ENCODE results near the gene SVIL.
A peak's percentile ranks its signal among the peaks of the same experiment; 100 is the strongest.
"Not testable (repeated sequence)": the region's sequence is repeated elsewhere in the genome, so short reads cannot be mapped to it uniquely, and the experiment has no call there.

The SVIL gene

DNA sequence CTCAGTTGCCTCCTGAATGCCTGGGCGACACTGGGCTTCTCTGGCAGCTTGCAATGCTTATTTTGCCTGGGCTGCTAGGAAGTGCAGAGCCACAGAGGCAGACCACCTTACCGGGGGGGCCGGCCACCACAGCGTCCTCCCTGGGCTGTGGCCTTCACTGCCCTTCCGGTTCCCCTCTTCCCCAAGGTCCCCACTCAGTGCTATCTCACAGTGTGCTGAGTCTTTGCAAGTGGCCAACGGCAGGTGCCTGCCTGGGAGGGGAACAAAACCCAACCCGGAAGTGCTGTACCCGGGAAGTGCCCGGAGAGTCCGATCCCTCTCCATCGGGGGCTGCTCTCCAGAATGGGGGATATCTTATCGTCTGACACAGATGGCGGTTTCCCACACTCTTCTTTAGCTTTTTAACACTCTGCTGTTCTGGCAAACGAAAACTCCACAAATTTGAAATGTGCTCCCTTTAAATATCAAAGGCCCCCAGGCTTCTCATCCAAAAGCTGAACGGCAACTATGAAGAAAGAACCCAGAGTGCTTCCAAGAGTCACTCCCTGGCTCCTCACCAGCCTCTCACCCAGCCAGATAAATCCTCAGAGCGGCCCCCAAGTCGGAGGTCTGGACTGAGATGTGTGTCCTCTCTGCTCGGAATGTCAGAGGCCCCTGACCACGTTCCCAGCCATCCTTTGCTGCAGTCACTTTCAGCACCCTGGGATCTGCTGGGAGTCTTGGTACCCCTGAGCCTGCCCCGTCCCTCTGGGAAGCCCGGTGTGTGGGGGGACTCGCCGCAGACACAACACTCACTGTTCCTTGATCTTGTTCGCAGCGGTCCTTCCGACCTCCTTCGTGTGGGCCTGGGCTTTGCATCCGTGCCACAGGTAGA lies 165.1 kb downstream of the SVIL start:
- Histone ChIP-seq H3K4me2 (no peak overlapping the region), H3K79me2 (ENCODE audit: insufficient read depth, low read depth) (no peaks in the 10 kb centered on the region), H2AFZ (ENCODE audit: low read depth) (no peak overlapping the region), H3K36me3 (ENCODE audit: insufficient read depth) (no peaks in the 10 kb centered on the region), H3K9ac (no peak overlapping the region), H3K4me1 (ENCODE audit: low read depth, poor library complexity, severe bottlenecking) (no peaks in the 10 kb centered on the region), H3K4me3 (IDR thresholded peaks at IDR 0.05; ENCODE audit: insufficient read depth, low read depth, low read length) (no peak overlapping the region), H3K27ac (no peak overlapping the region), H4K20me1 (ENCODE audit: insufficient read depth) (no peaks in the 10 kb centered on the region), H3K27me3 (ENCODE audit: insufficient read depth, low read depth) (no peaks in the 10 kb centered on the region)
- TF ChIP-seq, protein P1, sequence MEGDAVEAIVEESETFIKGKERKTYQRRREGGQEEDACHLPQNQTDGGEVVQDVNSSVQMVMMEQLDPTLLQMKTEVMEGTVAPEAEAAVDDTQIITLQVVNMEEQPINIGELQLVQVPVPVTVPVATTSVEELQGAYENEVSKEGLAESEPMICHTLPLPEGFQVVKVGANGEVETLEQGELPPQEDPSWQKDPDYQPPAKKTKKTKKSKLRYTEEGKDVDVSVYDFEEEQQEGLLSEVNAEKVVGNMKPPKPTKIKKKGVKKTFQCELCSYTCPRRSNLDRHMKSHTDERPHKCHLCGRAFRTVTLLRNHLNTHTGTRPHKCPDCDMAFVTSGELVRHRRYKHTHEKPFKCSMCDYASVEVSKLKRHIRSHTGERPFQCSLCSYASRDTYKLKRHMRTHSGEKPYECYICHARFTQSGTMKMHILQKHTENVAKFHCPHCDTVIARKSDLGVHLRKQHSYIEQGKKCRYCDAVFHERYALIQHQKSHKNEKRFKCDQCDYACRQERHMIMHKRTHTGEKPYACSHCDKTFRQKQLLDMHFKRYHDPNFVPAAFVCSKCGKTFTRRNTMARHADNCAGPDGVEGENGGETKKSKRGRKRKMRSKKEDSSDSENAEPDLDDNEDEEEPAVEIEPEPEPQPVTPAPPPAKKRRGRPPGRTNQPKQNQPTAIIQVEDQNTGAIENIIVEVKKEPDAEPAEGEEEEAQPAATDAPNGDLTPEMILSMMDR (conservative IDR thresholded peaks at IDR 0.05; ENCODE audit: low read depth, low read length): no peak

DNA sequence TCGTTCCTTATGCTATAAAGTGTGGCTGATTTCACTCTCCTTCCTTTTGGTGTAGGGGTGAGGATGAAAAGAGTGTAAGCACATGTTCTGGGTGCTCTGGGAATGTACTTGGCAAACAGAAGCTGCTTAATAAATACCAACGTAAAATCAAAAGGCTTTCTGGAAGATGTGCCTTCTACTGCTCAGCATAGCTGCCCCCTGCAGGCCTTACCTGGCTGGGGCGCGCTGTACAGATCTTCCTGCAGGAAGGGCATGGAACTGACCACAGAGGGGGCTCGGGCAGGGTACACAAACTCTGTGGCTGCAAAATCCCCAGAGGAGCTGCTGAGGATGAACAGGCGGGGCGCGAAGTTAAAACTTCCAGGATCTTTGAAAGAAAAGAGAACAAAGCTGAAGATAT lies 169.4 kb downstream of the SVIL start:
- no peaks in the 10 kb centered on the region for H3K36me3 ChIP-seq (ENCODE audit: insufficient read depth)

DNA sequence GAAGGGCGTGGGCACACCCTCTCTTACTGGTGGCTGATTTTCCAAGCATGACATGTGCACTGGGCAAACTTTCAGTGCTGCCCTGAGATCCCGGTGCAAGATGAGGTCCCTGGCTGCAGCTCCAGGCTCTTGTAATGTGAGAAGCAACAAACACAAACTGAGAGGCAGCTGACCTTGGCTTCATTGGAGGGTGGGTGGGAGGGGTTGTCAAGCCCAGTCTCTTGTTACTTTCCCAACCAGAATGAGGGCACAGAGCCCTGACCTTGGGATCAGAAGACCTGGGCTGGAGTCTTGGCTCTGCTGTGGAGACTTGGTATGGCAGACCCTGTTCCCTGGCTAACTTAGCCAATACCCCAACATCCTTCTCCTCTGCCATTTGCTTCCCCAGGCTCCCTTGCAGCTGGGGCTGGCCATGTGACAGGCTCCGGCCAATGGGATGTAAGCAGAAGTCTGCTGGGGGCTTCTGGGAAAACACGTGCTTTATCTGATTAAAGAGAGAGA lies 170.1 kb downstream of the SVIL start:
- H2AFZ ChIP-seq (ENCODE audit: low read depth); H3K27ac ChIP-seq; H3K4me1 ChIP-seq (ENCODE audit: low read depth, poor library complexity, severe bottlenecking); H4K20me1 ChIP-seq (ENCODE audit: insufficient read depth); H3K27me3 ChIP-seq (ENCODE audit: insufficient read depth, low read depth); H3K36me3 ChIP-seq (ENCODE audit: insufficient read depth); H3K9ac ChIP-seq; H3K4me3 ChIP-seq (IDR thresholded peaks at IDR 0.05; ENCODE audit: insufficient read depth, low read depth, low read length); H3K79me2 ChIP-seq (ENCODE audit: insufficient read depth, low read depth); H3K4me2 ChIP-seq: not testable (repeated sequence)

More for the DNA sequence above, 169.4 kb downstream of the SVIL start:
- H3K27ac ChIP-seq: no peak overlapping the region
- H3K9ac ChIP-seq: no peak overlapping the region
- H3K27me3 ChIP-seq (ENCODE audit: insufficient read depth, low read depth): no peaks in the 10 kb centered on the region
- H3K4me2 ChIP-seq: no peak overlapping the region
- no peaks in the 10 kb centered on the region for H4K20me1 ChIP-seq (ENCODE audit: insufficient read depth)
- no peaks in the 10 kb centered on the region for H3K4me1 ChIP-seq (ENCODE audit: low read depth, poor library complexity, severe bottlenecking)
- TF ChIP-seq, protein P1 (conservative IDR thresholded peaks at IDR 0.05; ENCODE audit: low read depth, low read length): peak; percentile 30; the same call in 1 of the 2 replicates
- H3K79me2 ChIP-seq (ENCODE audit: insufficient read depth, low read depth): no peaks in the 10 kb centered on the region
- H2AFZ ChIP-seq (ENCODE audit: low read depth): no peak overlapping the region
- no peak overlapping the region for H3K4me3 ChIP-seq (IDR thresholded peaks at IDR 0.05; ENCODE audit: insufficient read depth, low read depth, low read length)

DNA sequence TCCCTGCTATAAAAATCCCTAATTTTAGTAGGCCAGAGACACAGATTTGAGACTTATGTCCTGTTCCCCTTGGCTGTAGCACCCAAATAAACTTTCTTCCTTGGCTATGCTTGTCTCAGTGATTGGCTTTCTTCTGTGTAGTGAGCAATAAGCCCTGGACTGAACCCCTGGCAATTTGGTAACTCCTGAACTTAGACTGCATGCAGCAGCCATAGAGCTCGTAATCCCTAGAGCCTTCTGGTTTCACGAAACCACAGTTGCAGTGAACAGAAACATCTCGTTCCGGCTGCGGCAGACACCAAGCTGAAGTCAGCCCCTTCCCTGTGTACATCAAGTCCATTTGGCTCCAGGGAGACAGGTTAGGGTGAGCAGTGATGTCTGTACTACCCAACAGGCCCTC lies 173.7 kb downstream of the SVIL start:
- Histone ChIP-seq H4K20me1 (ENCODE audit: insufficient read depth) (no peaks in the 10 kb centered on the region), H3K27me3 (ENCODE audit: insufficient read depth, low read depth) (no peaks in the 10 kb centered on the region), H3K79me2 (ENCODE audit: insufficient read depth, low read depth) (no peaks in the 10 kb centered on the region), H3K9ac (no peak overlapping the region), H2AFZ (ENCODE audit: low read depth) (no peak overlapping the region), H3K27ac (no peak overlapping the region), H3K4me3 (IDR thresholded peaks at IDR 0.05; ENCODE audit: insufficient read depth, low read depth, low read length) (no peak overlapping the region), H3K4me1 (ENCODE audit: low read depth, poor library complexity, severe bottlenecking) (no peaks in the 10 kb centered on the region), H3K36me3 (ENCODE audit: insufficient read depth) (no peaks in the 10 kb centered on the region), H3K4me2 (no peak overlapping the region)
- TF ChIP-seq, protein P1 (conservative IDR thresholded peaks at IDR 0.05; ENCODE audit: low read depth, low read length): no peak

DNA sequence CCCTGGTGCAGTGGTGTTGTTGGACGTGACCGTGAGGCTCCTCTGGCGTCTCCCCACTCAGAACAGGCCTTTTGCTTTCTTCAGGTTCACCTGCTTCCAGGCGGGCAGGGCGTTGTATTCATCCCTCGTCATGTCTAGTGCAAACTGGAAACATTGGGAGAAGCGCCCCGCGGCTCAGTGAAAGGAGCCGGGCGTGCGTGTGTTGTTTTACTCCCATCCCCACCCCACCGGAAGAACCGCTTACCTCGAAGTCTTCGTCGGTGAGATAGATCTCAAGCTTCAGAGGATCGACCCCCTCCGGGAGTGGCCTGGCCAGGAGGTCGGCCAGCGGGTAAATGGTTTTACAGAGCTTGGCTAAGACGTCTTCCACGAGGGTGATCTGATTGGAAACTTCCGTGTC lies 176.6 kb downstream of the SVIL start:
- not testable (repeated sequence) for H4K20me1 ChIP-seq (ENCODE audit: insufficient read depth); H3K27me3 ChIP-seq (ENCODE audit: insufficient read depth, low read depth); H3K27ac ChIP-seq; H3K79me2 ChIP-seq (ENCODE audit: insufficient read depth, low read depth); H3K4me1 ChIP-seq (ENCODE audit: low read depth, poor library complexity, severe bottlenecking); H3K9ac ChIP-seq; H2AFZ ChIP-seq (ENCODE audit: low read depth); H3K4me3 ChIP-seq (IDR thresholded peaks at IDR 0.05; ENCODE audit: insufficient read depth, low read depth, low read length); H3K4me2 ChIP-seq; H3K36me3 ChIP-seq (ENCODE audit: insufficient read depth)
